CD4-positive, alpha-beta T cell treated with Interleukin-17A for 1 hour (primary cell): ENCODE data around the gene EIF2D.
"Not testable (repeated sequence)": the region's sequence is repeated elsewhere in the genome, so short reads cannot be mapped to it uniquely, and the experiment has no call there.

ENCODE experiments used
- DNase-seq: peaks from one replicate; pipeline ENCODE4 v3.0.0-alpha.2; 2020

EIF2D gene

GRCh38 chr1:206586501-206587445, 25.5 kb downstream of the EIF2D start:
- DNase-seq: no peak

DNA sequence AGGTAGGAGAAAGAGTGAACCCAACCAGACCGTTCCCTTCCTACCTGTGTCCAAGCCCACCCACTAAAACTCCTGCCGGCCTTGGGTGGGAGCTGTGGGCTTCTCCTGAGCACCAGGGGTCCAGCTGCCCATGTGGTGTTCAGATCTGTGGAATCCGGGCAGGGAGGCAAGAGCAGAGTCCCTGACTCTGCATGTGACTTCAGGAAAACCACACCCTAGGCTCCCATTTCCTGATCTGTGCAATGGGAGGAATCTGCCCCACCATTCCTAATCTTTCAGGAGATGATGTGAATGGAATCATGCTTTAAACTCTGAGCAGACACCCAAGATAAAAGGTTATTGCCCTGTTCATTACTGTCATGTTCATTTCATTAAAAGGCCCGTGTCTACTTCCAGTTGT, 27.6 kb downstream of the EIF2D start:
- DNase-seq: no peak

DNA sequence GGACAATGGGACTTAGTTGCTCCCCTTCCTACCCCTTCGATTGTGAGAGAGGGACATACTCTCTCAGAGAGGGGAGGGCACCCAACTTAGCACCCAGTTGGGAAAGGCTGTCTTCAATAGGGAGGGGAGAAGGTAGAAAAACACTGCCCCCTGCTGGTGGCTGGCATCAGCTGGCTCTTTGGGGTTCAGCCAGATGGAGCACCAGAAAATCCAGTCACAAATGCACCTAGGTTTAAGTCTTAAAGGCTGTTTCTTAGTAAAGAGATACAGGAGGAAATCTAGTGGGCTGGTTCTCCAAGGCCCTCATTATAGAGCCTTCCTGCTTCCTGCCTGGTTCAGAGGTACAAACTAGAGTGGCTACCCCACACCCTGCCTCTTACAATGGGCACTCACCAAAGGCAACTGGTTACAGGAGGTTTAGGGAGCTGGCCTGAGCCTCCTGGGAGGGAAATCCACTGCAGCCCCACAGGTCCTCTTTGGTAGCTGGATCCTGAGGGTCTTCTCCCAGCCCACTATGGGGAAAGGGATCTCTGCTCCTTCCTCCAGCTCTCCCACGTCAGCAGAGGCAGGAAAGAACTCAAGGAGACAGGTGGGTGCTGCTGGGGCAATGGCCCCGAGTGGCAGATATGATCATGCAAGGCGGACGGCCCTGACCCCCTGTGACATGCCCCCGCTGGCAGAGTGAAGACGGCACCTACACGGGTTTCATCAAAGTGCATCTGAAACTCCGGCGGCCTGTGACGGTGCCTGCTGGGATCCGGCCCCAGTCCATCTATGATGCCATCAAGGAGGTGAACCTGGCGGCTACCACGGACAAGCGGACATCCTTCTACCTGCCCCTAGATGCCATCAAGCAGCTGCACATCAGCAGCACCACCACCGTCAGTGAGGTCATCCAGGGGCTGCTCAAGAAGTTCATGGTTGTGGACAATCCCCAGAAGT, 28.3 kb downstream of the EIF2D start:
- peak; percentile 88 for DNase-seq

DNA sequence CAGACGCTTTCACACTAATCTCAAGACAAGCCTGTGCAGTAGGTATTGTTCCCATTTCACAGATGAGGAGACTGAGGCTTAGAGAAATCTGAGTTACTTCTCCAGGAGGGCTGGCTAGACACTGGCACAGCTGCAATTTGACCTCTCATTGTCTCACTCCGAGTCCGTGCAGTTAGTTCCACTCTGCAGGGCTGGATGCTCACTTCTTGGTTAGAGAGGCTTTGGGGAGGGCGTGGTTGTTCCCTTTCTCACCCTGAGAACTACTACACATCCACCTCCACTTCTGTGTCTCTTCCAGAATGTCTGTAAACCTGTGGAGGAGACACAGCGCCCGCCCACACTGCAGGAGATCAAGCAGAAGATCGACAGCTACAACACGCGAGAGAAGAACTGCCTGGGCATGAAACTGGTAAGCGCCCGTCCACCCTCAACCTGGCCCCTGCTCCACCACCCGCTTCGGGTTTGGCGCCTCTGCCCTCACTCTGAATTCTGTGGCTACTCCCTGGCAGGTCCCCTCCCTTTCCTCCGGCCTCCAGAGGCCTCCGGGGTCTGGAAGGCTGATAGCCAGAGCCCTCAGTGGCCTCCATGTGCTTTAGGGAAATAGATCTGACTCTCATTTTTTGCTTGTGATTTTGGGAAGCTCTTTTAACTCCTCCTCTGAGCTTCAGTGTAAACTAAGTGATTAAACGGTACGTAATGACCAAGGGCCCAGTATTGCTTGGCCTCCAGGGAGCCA, 29.1 kb downstream of the EIF2D start:
- DNase-seq: peak; percentile 33

DNA sequence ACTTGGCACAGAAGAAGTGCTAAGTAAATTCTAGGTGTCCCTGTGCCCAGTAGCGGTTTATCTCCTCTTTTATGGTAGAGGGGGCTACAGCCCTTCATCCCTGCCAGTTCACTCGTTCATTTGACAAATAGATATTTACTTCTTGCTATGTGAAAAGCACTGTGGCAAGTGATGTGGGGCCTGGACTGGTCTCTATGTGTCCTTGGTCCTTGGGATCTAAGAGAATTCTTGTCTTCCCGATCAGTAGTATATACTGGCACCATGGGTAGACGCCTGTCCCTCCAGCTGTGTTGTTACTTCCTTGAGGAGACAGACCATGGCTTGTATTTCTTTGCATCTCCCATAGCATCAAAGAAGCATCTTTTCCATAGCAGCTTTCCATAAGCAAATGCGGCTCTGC, 29.7 kb downstream of the EIF2D start:
- no peak for DNase-seq

DNA sequence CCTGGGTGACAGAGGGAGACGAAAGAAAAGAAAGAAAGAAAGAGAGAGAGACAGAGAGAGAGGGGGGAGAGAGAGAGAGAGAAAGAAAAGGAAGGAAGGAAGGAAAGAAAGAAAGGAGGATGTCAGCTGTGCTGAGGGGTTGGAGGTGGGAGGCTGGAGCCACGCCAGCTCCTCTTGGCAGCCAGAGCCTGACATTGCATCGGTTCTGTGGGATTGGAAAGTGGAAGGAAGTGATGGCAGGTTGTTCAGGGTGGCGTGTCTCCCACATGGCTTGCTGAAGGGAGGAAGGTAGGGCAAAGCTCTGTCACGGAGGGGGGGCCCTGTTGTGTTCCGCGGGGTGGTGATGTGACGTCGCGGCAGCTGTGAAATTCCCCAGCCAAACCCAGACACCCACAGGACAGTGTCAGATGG, 30.7 kb downstream of the EIF2D start:
- peak; percentile 88 for DNase-seq

GRCh38 chr1:206581114-206581497, 31.2 kb downstream of the EIF2D start:
- not testable (repeated sequence) for DNase-seq

- no peak for DNase-seq
These were observed 31.7 kb downstream of the EIF2D start for GRCh38 chr1:206580438-206581113.

- DNase-seq: peak; percentile 93
These were observed 32.4 kb downstream of the EIF2D start for GRCh38 chr1:206579747-206580437.

DNA sequence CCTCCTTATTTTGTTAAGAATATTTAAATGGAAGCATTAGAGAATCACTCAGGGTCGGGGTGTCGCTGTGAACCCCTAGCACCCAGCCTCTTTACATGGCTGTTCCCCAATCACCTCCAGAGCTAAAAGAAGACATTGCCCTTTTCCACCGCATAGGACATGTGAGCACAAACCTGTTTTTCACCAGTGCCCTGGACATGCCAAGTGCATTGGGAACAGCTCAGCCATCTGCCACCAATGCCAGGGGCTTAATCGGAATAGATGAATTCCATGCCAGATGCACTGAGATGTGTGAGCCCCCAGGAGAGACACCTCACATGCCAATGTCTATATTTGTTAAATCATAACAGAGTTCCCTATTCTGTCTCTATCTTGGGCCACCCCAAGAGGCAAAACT, 33.3 kb downstream of the EIF2D start:
- DNase-seq: no peak

- peak; percentile 60 for DNase-seq
These were observed 33.9 kb downstream of the EIF2D start for GRCh38 chr1:206578068-206578977.

- no peak for DNase-seq
These were observed 34.6 kb downstream of the EIF2D start for GRCh38 chr1:206577626-206578025.

DNA sequence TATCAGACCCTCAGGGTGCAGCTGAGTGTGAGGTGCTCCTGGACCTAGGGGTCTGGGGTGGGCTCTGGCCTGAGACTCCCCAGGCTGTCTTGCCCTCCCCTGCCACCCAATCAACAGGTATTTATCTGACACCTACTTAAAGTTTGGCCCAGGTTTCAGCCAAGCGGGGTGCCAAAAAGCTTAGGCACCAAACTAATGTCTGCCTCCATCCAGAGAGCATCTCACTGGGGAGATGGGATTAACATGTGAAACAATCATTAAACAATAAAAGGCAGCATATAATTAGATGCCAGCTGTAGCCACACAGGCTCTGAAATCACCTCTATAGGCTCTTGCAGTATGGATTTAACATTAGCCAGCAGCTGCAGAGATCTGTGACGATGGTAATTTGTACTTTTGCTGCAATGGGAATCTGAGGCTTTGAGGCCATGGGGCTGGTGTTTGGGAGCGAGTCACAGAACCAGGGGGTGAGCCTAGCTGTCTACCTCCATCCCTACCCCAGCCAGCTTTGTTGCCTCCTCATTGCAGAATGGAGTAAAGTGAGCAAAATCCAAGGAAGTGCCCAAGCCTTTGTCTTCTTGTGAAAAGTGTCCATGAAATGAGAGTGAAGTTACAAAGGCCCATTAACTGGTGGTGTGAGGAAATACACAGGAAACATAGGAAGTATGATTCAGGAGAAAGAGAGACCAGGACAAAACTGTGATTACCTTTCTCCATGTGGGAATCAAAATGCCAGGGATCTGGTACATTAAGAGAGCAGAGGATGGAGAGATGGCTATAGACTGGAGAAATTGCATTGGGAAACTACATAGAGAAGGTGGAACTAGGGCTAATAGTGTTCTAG, 36.1 kb downstream of the EIF2D start:
- DNase-seq: no peak

GRCh38 chr1:206575165-206575893, 36.9 kb downstream of the EIF2D start:
- peak; percentile 85 for DNase-seq

- DNase-seq: no peak
These were observed 38.5 kb downstream of the EIF2D start for GRCh38 chr1:206573762-206574161.

DNA sequence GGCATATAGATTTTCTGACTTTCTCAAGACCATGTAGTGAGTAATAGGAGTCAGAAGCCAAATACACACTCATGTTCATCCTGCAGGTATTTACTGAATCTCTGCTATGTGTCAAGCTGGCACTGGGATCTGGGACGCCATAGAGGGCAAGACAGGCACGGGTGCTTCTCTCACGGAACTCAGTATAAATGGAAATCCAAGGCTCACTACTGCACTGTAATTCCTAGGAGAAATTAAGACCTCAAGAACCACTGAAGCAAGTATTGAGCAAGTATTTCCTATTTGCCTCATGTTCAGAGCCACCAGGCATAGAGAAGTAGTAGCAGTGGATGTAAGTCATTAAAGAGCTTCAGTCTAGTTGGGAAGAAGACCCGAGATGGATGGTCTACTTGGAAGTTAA, 38.9 kb downstream of the EIF2D start:
- no peak for DNase-seq

DNA sequence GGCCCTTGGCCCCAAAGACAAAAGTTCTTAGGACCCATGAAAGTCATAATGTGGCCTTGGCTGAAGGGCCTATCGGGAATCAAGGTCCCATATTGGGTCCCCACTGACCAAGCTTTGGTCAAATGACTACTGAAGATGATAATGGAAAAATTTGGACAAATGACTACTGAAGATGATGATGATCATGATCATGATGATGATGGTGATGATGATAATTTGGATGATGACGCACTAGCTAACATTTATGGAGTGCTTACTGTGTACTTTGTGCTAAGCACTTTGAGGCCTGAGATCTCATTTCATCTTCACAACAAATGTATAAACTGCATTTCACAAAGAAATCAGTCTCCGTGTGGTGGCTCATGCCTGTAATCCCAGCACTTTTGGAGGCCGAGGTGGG, 39.4 kb downstream of the EIF2D start:
- no peak for DNase-seq

DNA sequence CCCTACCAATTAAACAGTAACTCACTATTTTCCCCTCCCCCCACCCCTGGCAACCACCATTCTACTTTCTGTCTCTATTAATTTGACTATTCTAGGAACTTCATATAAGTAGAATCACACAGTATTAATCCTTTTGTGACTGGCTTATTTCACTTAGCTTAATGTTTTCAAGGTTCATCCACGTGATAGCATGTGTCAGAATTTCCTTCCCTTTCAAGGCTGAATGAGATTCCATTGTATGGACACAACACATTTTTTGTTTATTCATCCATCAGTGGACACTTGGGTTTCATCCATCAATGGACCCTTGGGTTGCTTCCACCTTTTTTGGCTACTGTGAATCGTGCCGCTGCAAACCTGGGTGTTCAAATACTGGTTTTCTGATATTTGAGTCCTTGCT, 41.7 kb downstream of the EIF2D start:
- no peak for DNase-seq

DNA sequence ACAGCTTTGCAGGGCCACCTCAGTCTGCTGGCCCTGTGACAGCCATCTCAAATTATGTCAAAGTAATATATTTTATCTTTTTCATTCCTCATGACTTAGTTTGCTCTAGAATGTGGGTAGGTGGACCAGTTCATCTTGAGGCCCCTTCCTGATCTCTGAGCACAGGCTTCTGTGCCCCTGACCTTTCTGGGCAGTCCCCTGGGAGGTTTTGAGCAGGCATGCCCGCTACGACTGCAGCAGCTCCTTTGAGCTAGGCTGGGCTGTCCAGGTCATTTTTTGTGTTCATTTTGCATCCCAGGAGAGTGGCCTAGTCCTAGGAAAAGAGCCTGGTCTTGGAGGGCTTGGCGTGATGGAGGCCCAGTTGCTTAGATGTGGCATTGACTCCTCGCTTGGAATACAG, 42.7 kb downstream of the EIF2D start:
- DNase-seq: no peak
